Liver (tissue), 3 donors: ENCODE measurements around the gene CCDC91.

Experiments
- CTCF ChIP-seq: fragments of 150-350 bp; IDR thresholded peaks from 2 replicates; pipeline ENCODE4 v1.5.1; 2017; ENCODE audit warnings: improper control_type of control experiment, low read depth, low read length; ENCODE audit not compliant: missing input control
- EGR1 ChIP-seq, 2 donors: IDR thresholded peaks; 2 replicates each; pipeline ENCODE4 v1.6.1; 2016 to 2018; ENCODE audit warnings: antibody characterized with exemption in 2 of 2, low read depth in 2 of 2
- FOXA1 ChIP-seq: IDR thresholded peaks from 2 replicates; pipeline ENCODE4 v1.6.1; 2016; ENCODE audit warnings: antibody characterized with exemption
- FOXA2 ChIP-seq: IDR thresholded peaks from 2 replicates; pipeline ENCODE4 v1.6.1; 2016; ENCODE audit warnings: antibody characterized with exemption
- GABPA ChIP-seq, 2 donors: IDR thresholded peaks in 1 of 2; conservative IDR thresholded peaks in 1 of 2; 2 replicates each; pipeline ENCODE4 v1.6.1; 2016; ENCODE audit warnings: antibody characterized with exemption in 2 of 2, mild to moderate bottlenecking in 1 of 2, moderate library complexity in 1 of 2
- HNF4A ChIP-seq, 2 donors: conservative IDR thresholded peaks; 2 replicates each; pipeline ENCODE4 v1.6.1; 2016; ENCODE audit warnings: antibody characterized with exemption in 2 of 2, mild to moderate bottlenecking in 2 of 2
- JUND ChIP-seq, 2 donors: IDR thresholded peaks; 2 replicates each; pipeline ENCODE4 v1.6.1; 2016; ENCODE audit warnings: antibody characterized with exemption in 2 of 2
- RAD21 ChIP-seq, 2 donors: IDR thresholded peaks; 2 replicates each; pipeline ENCODE4 v1.6.1; 2016; ENCODE audit warnings: antibody characterized with exemption in 2 of 2, mild to moderate bottlenecking in 2 of 2
- REST ChIP-seq: IDR thresholded peaks from 2 replicates; pipeline ENCODE4 v1.6.1; 2016; ENCODE audit warnings: antibody characterized with exemption, mild to moderate bottlenecking
- RXRA ChIP-seq, 2 donors: IDR thresholded peaks; 2 replicates each; pipeline ENCODE4 v1.6.1; 2017 to 2018; ENCODE audit warnings: antibody characterized with exemption in 2 of 2, mild to moderate bottlenecking in 1 of 2
- SP1 ChIP-seq: IDR thresholded peaks from 2 replicates; pipeline ENCODE4 v1.6.1; 2018; ENCODE audit warnings: antibody characterized with exemption, mild to moderate bottlenecking
- TAF1 ChIP-seq: conservative IDR thresholded peaks from 2 replicates; pipeline ENCODE4 v1.6.1; 2016; ENCODE audit warnings: antibody characterized with exemption, mild to moderate bottlenecking
- YY1 ChIP-seq: IDR thresholded peaks from 2 replicates; pipeline ENCODE4 v1.6.1; 2016; ENCODE audit warnings: antibody characterized with exemption, mild to moderate bottlenecking
- TF ChIP-seq, protein P1 (sequence below): IDR thresholded peaks from 2 replicates; pipeline ENCODE4 v1.6.1; 2016; ENCODE audit warnings: antibody characterized with exemption
- donor health status: healthy.
- donor health status: healthy.

DNA sequence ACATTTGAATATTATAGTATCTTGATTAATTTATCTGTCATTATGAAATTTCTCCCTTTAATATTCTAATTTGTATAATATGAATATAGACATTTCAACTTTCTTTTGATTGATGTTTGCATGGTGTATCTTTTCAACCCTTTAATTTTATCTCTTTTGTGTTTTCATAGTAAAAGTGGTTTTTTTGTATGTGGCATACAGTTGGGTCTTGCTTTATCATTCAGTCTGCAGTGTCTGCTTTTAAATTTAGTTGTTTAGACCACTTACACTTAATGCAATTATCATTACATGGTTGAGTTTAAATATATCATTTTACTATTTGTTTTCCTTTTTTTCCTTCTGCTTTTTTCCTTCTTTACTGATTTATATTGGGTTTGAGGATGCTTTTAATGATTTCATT, 29.6 kb downstream of the CCDC91 start:
- no peak for TF ChIP-seq CTCF
- no peak for TF ChIP-seq FOXA1
- TF ChIP-seq REST: no peak
- TF ChIP-seq YY1: no peak
- TF ChIP-seq RXRA (IDR thresholded peaks at IDR 0.05): no peak
- no peak for TF ChIP-seq RAD21 (IDR thresholded peaks at IDR 0.05)
- TF ChIP-seq TAF1: no peak
- no peak for TF ChIP-seq JUND (IDR thresholded peaks at IDR 0.05)
- TF ChIP-seq SP1: no peak
- no peak for TF ChIP-seq HNF4A (conservative IDR thresholded peaks at IDR 0.05)
- TF ChIP-seq EGR1 (IDR thresholded peaks at IDR 0.05; ENCODE audit: low read depth in 2 of 2): no peak
- no peak for TF ChIP-seq FOXA2
- no peak for TF ChIP-seq GABPA (IDR thresholded peaks at IDR 0.05 in 1 of 2, conservative IDR thresholded peaks at IDR 0.05 in 1 of 2)
- TF ChIP-seq, protein P1, sequence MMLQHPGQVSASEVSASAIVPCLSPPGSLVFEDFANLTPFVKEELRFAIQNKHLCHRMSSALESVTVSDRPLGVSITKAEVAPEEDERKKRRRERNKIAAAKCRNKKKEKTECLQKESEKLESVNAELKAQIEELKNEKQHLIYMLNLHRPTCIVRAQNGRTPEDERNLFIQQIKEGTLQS: no peak
